Measurements from ENCODE around the gene NDNF. TPM values are rescaled to one million over a fixed set of nuclear protein-coding genes. Genes with fewer than 3 reads are reported as not detected.

The NDNF gene
- total RNA-seq, 1 donor from 2014 or later: 0.34 TPM

DNA sequence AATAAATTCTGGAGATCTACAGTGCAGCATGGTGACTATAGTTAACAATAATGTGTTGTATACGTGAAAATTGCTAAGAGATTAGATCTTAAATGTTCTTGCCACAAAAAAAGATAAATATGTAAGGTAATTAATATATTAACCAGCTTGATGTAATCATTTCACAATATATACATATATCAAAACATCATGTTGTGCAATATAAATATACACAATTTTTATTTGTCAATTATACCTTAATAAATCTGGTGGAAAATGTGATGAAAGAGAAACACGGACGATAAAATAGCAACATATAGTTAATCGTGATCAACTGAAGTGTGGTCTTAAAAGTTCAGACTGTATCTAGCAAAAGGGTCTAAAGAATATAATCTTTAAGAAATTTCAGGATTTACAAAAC, 16.5 kb upstream of the NDNF start:
- FAIRE-seq (no peak), DNase-seq (ENCODE audit: low read depth) (no peak)
- Mint-ChIP-seq H3K4me1 (ENCODE audit: low read depth, unreplicated experiment) (no peaks in the 10 kb centered on the region), H3K27ac (ENCODE audit: unreplicated experiment) (no peak overlapping the region), H3K36me3 (ENCODE audit: low read depth, unreplicated experiment) (no peaks in the 10 kb centered on the region), H3K9me3 (ENCODE audit: unreplicated experiment) (no peaks in the 10 kb centered on the region), H3K27me3 (ENCODE audit: low read depth, unreplicated experiment) (no peaks in the 10 kb centered on the region), H3K4me3 (ENCODE audit: unreplicated experiment) (no peak overlapping the region)
- H3K4me2 ChIP-seq (ENCODE audit: low read length): no peak overlapping the region
- H2AFZ ChIP-seq (ENCODE audit: low read depth, low read length): no peak overlapping the region
- no peak overlapping the region for H3K4me3 ChIP-seq (ENCODE audit: insufficient read depth, low read depth, low read length)
- no peaks in the 10 kb centered on the region for H3K36me3 ChIP-seq (ENCODE audit: insufficient read depth, low read length)
- no peaks in the 10 kb centered on the region for H3K9me3 ChIP-seq (ENCODE audit: insufficient read depth, low read depth, low read length)
- H4K20me1 ChIP-seq (ENCODE audit: insufficient read depth, low read length): no peaks in the 10 kb centered on the region
- no peak overlapping the region for H3K27ac ChIP-seq (ENCODE audit: low read depth, low read length)
- no peaks in the 10 kb centered on the region for H3K4me1 ChIP-seq (ENCODE audit: insufficient read depth, low read length)
- H3K79me2 ChIP-seq (ENCODE audit: insufficient read depth, low read length): no peaks in the 10 kb centered on the region
- peaks cover 5% of the 10 kb centered on the region for H3K27me3 ChIP-seq (ENCODE audit: insufficient read depth, low read length)
- no peak overlapping the region for H3K9ac ChIP-seq (ENCODE audit: low read length)
- TF ChIP-seq, protein P1, sequence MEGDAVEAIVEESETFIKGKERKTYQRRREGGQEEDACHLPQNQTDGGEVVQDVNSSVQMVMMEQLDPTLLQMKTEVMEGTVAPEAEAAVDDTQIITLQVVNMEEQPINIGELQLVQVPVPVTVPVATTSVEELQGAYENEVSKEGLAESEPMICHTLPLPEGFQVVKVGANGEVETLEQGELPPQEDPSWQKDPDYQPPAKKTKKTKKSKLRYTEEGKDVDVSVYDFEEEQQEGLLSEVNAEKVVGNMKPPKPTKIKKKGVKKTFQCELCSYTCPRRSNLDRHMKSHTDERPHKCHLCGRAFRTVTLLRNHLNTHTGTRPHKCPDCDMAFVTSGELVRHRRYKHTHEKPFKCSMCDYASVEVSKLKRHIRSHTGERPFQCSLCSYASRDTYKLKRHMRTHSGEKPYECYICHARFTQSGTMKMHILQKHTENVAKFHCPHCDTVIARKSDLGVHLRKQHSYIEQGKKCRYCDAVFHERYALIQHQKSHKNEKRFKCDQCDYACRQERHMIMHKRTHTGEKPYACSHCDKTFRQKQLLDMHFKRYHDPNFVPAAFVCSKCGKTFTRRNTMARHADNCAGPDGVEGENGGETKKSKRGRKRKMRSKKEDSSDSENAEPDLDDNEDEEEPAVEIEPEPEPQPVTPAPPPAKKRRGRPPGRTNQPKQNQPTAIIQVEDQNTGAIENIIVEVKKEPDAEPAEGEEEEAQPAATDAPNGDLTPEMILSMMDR (IDR thresholded peaks at IDR 0.05; ENCODE audit: insufficient read depth, low read depth, low read length): no peak
- TF ChIP-seq EZH2 (IDR thresholded peaks at IDR 0.05; ENCODE audit: insufficient read depth, low read length): no peak

DNA sequence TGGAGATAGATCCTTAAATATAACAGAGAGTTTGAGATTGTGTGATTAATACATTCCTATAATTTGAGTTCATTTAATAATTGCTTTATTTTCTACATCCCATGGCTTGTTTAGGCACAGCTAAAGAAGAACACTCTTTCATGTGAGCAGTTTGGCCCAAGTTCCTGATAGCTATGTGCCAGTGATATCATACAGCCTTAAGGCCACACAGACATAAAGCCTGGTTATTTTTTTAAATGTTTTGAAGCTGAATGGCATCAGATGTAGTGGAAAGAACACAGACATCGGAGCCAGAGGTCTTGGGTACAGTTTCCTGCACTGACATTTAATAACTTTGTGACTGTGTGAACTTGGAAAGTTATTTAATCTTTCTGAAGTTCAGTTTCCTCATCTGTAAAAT, 7.0 kb upstream of the NDNF start:
- peaks cover 2% of the 10 kb centered on the region for H3K36me3 Mint-ChIP-seq (ENCODE audit: low read depth, unreplicated experiment)
- Histone ChIP-seq H3K4me1 (ENCODE audit: insufficient read depth, low read length) (no peaks in the 10 kb centered on the region), H3K27me3 (ENCODE audit: insufficient read depth, low read length) (peaks cover 1% of the 10 kb centered on the region), H2AFZ (ENCODE audit: low read depth, low read length) (no peak overlapping the region), H3K36me3 (ENCODE audit: insufficient read depth, low read length) (no peaks in the 10 kb centered on the region), H3K79me2 (ENCODE audit: insufficient read depth, low read length) (no peaks in the 10 kb centered on the region), H3K9ac (ENCODE audit: low read length) (no peak overlapping the region), H4K20me1 (ENCODE audit: insufficient read depth, low read length) (no peaks in the 10 kb centered on the region), H3K9me3 (ENCODE audit: insufficient read depth, low read depth, low read length) (no peaks in the 10 kb centered on the region), H3K27ac (ENCODE audit: low read depth, low read length) (no peak overlapping the region), H3K4me2 (ENCODE audit: low read length) (no peak overlapping the region), H3K4me3 (ENCODE audit: insufficient read depth, low read depth, low read length) (no peak overlapping the region)
- no peaks in the 10 kb centered on the region for H3K4me1 Mint-ChIP-seq (ENCODE audit: low read depth, unreplicated experiment)
- H3K27ac Mint-ChIP-seq (ENCODE audit: unreplicated experiment): no peak overlapping the region
- no peak for DNase-seq (ENCODE audit: low read depth)
- TF ChIP-seq, protein P1 (IDR thresholded peaks at IDR 0.05; ENCODE audit: insufficient read depth, low read depth, low read length): no peak
- no peak for TF ChIP-seq EZH2 (IDR thresholded peaks at IDR 0.05; ENCODE audit: insufficient read depth, low read length)
- no peak for FAIRE-seq
- peaks cover 7% of the 10 kb centered on the region for H3K9me3 Mint-ChIP-seq (ENCODE audit: unreplicated experiment)
- peaks cover 9% of the 10 kb centered on the region for H3K27me3 Mint-ChIP-seq (ENCODE audit: low read depth, unreplicated experiment)
- no peak overlapping the region for H3K4me3 Mint-ChIP-seq (ENCODE audit: unreplicated experiment)

DNA sequence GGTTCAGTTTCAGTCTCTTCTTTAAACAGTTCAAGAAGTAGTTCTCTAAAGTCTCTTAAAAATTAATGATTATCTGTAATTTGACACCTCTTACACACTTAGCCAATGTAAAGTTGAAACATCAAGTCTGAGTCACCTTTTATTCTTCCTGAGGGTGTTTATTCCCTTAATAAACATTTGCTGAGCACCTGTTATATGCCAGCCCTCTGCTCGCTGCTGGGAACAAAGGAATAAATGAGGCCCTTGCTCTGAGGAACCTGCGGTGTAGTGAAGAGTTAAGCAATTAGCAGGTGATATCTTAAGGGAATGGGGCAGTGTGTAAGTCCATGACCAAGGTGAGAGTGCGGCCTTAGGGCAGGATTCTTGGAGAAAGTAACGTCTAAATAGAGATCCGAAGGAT, 5.2 kb upstream of the NDNF start:
- FAIRE-seq: no peak
- H3K4me2 ChIP-seq (ENCODE audit: low read length): no peak overlapping the region
- peaks cover 2% of the 10 kb centered on the region for H3K36me3 Mint-ChIP-seq (ENCODE audit: low read depth, unreplicated experiment)

More for the DNA sequence above, 5.2 kb upstream of the NDNF start:
- Histone ChIP-seq H4K20me1 (ENCODE audit: insufficient read depth, low read length) (no peaks in the 10 kb centered on the region), H3K4me1 (ENCODE audit: insufficient read depth, low read length) (peaks cover 4% of the 10 kb centered on the region), H3K27ac (ENCODE audit: low read depth, low read length) (no peak overlapping the region), H3K27me3 (ENCODE audit: insufficient read depth, low read length) (peaks cover 9% of the 10 kb centered on the region), H3K79me2 (ENCODE audit: insufficient read depth, low read length) (no peaks in the 10 kb centered on the region), H3K9ac (ENCODE audit: low read length) (no peak overlapping the region), H3K9me3 (ENCODE audit: insufficient read depth, low read depth, low read length) (no peaks in the 10 kb centered on the region), H2AFZ (ENCODE audit: low read depth, low read length) (no peak overlapping the region), H3K4me3 (ENCODE audit: insufficient read depth, low read depth, low read length) (no peak overlapping the region), H3K36me3 (ENCODE audit: insufficient read depth, low read length) (no peaks in the 10 kb centered on the region)
- Mint-ChIP-seq H3K9me3 (ENCODE audit: unreplicated experiment) (peaks cover 7% of the 10 kb centered on the region), H3K4me3 (ENCODE audit: unreplicated experiment) (no peak overlapping the region), H3K27ac (ENCODE audit: unreplicated experiment) (no peak overlapping the region), H3K27me3 (ENCODE audit: low read depth, unreplicated experiment) (peaks cover 23% of the 10 kb centered on the region), H3K4me1 (ENCODE audit: low read depth, unreplicated experiment) (no peaks in the 10 kb centered on the region)
- TF ChIP-seq EZH2 (IDR thresholded peaks at IDR 0.05; ENCODE audit: insufficient read depth, low read length): no peak
- TF ChIP-seq, protein P1 (IDR thresholded peaks at IDR 0.05; ENCODE audit: insufficient read depth, low read depth, low read length): no peak
- DNase-seq (ENCODE audit: low read depth): no peak
